Cardiac muscle cell (in vitro differentiated cells and primary cell): ENCODE measurements around the gene TSC22D1. TPM values are rescaled to one million over a fixed set of nuclear protein-coding genes. Genes with fewer than 3 reads are reported as not detected.

Experiments used
- DNase-seq, 2 donors: peaks; one replicate each; pipeline versions ENCODE4 v3.0.0 to v3.0.0-alpha.2; 2010 to 2017; ENCODE audit warnings: low read depth in 1 of 2, low spot score in 1 of 2
- H3K27ac ChIP-seq: fragments of 200-600 bp; sonication (generic); 2 replicates; pipeline ENCODE4 v1.5.1; 2016
- H3K27me3 ChIP-seq: fragments of 200-600 bp; sonication (generic); 2 replicates; pipeline ENCODE4 v1.6.0; 2016; ENCODE audit warnings: control low read depth
- H3K36me3 ChIP-seq: fragments of 200-600 bp; sonication (generic); 2 replicates; pipeline ENCODE4 v1.5.1; 2016; ENCODE audit warnings: control low read depth
- H3K4me1 ChIP-seq: fragments of 200-600 bp; sonication (generic); 2 replicates; pipeline ENCODE4 v1.8.1; 2017; ENCODE audit warnings: low read depth, mild to moderate bottlenecking, mixed run types
- H3K4me3 ChIP-seq: fragments of 200-600 bp; sonication (generic); 2 replicates; pipeline ENCODE4 v1.5.1; 2016; ENCODE audit warnings: mild to moderate bottlenecking
- H3K9me3 ChIP-seq: fragments of 200-600 bp; sonication (generic); 2 replicates; pipeline ENCODE4 v1.5.1; 2017; ENCODE audit warnings: low read depth, mild to moderate bottlenecking, control low read depth
- CTCF ChIP-seq: IDR thresholded peaks from 2 replicates; pipeline ENCODE4 v1.5.1; 2012; ENCODE audit warnings: low read depth, mild to moderate bottlenecking, low read length
- polyA plus RNA-seq: library from polyadenylated mRNA; unstranded; fragments of >200 nt; fragmentation: Nextera tagmentation; extraction: Ambion mirVana; gene quantifications from 2 replicates; pipeline ENCODE4 v1.2.1, GENCODE V29; 2016
- total RNA-seq: library from RNA; depleted of rRNA; stranded (reverse); fragments of >200 nt; gene quantifications from 2 replicates; pipeline ENCODE4 v1.2.3, GENCODE V29; 2016

The TSC22D1 gene
- total and polyA plus RNA-seq, 2 experiments from 2014 or later = 226 to 455 TPM

- Histone ChIP-seq H3K36me3 (no peaks in the 10 kb centered on the region), H3K4me3 (no peak overlapping the region), H3K27me3 (no peaks in the 10 kb centered on the region), H3K4me1 (peaks cover 9% of the 10 kb centered on the region), H3K9me3 (no peaks in the 10 kb centered on the region), H3K27ac (no peak overlapping the region)
- no peak for DNase-seq
- TF ChIP-seq CTCF = no peak
These were observed 165.7 kb downstream of the TSC22D1 start for GRCh38 chr13:44410328-44410859.

GRCh38 chr13:44409595-44409994 is 166.5 kb downstream of the TSC22D1 start:
- Histone ChIP-seq H3K4me3 (no peak overlapping the region), H3K27me3 (no peaks in the 10 kb centered on the region), H3K9me3 (no peaks in the 10 kb centered on the region), H3K36me3 (no peaks in the 10 kb centered on the region), H3K27ac (no peak overlapping the region), H3K4me1 (peaks cover 17% of the 10 kb centered on the region)
- TF ChIP-seq CTCF = no peak
- DNase-seq = no peak

DNA sequence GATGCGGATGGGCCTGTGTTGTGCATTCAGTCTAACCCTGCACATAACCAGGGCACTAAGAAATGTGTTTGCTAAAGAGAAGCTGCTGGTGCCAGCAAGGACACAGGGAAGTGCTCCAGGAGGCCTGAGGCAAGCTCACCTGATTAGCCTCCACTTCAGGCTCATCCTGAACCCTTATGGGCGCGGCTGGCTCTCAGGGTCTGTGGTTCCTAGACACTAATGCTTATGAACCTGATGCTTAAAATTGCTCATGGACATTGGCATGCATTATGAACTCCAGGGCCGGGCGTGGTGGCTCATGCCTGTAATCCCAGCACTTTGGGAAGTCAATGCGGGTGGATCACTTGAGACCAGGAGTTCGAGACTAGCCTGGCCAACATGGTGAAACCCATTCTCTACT is 168.2 kb downstream of the TSC22D1 start:
- Histone ChIP-seq H3K36me3 (no peaks in the 10 kb centered on the region), H3K27ac (no peak overlapping the region), H3K4me3 (no peak overlapping the region), H3K4me1 (peaks cover 34% of the 10 kb centered on the region), H3K27me3 (no peaks in the 10 kb centered on the region), H3K9me3 (no peaks in the 10 kb centered on the region)
- TF ChIP-seq CTCF = no peak
- no peak for DNase-seq

DNA sequence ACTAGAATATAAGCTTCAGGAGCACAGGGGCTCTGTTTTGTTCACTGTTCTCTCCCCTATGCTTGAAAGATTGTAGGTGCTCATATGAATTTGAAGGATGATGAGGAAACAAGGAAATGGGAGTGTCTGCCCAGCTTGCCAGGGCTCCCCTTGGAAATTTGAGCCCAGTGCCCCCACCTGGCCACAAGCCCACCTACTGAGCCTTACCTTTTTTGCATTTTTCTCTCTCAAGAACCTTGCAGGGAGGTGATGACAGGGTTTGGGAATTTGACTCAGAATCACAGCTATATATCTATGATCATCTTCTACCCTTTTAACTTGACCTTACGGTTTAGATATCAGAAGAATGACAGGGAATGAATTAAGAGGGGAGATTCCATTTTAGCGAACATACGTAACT is 168.8 kb downstream of the TSC22D1 start:
- Histone ChIP-seq H3K4me3 (no peak overlapping the region), H3K36me3 (no peaks in the 10 kb centered on the region), H3K27me3 (no peaks in the 10 kb centered on the region), H3K27ac (no peak overlapping the region), H3K4me1 (peaks cover 39% of the 10 kb centered on the region), H3K9me3 (no peaks in the 10 kb centered on the region)
- DNase-seq = no peak
- TF ChIP-seq CTCF = no peak

DNA sequence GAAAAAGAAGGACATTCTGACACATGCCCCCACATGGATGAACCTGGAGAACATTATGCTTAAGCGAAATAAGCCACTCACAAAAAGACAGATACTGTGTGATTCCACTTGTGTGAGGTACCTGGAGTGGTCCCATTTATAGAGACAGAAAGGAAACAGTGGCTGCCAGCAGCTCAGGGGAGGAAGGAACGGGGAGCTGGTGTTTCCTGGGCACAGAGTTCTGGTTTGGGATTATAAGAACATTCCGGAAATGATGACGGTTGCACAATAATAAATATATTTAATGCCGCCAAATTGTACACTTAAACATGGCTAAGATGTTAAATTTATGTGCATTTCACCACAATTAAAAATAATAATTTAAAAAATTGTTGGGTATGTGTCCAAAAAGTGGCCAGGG is 169.5 kb downstream of the TSC22D1 start:
- Histone ChIP-seq H3K9me3 (no peaks in the 10 kb centered on the region), H3K4me3 (no peak overlapping the region), H3K27ac (no peak overlapping the region), H3K27me3 (no peaks in the 10 kb centered on the region), H3K4me1 (peaks cover 46% of the 10 kb centered on the region), H3K36me3 (no peaks in the 10 kb centered on the region)
- TF ChIP-seq CTCF = no peak
- DNase-seq = no peak
